Germinal center (tissue), 1 donor: ENCODE results near the gene CNTNAP4.

Experiments used
- DNase-seq: peaks from one replicate; pipeline ENCODE4 v3.0.0; 2012; ENCODE audit warnings: mixed read lengths, low spot score

The CNTNAP4 gene

DNA sequence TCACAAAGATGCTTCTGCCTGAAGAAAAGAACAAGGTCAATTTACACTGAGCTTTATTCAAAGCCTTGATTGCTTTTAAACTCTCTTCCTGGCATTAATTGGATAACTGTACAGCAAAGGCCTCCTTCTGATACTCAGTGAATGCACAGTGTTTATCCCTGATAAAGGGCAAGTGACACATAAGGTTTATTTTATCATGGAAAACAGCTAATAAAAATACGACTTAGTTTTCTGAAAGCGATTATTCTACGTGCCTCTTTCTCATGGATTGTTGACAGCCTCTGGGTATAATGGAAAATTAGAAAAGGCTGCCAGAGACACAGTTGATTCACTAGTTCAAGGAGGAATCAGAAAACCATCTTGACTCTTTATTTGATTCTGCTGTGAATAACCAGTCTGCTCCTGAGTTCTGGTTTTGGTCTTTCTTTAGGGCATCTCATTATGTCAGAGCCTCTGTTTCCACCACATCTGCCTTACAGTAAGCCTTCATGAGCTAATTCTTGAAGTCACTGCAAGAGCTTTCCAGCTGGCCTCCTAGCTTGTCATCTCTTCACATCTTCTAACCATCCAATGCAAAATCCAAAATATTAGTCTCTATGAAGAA, 212.9 kb downstream of the CNTNAP4 start:
- DNase-seq = no peak

DNA sequence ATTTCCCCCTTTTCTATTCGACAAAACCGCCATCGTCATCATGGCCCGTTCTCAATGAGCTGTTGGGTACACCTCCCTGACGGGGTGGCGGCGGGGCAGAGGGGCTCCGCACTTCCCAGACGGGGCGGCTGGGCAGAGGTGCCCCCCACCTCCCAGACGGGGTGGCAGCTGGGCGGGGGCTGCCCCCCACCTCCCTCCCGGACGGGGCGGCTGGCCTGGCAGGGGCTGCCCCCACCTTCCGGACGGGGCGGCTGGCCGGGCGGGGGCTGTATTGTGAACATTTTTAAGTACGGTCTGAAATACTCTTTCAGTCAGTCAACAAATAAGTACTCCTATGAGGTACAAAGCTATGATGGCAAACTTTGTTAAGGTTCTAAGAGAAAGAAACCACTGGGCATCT, 222.8 kb downstream of the CNTNAP4 start:
- DNase-seq = no peak

DNA sequence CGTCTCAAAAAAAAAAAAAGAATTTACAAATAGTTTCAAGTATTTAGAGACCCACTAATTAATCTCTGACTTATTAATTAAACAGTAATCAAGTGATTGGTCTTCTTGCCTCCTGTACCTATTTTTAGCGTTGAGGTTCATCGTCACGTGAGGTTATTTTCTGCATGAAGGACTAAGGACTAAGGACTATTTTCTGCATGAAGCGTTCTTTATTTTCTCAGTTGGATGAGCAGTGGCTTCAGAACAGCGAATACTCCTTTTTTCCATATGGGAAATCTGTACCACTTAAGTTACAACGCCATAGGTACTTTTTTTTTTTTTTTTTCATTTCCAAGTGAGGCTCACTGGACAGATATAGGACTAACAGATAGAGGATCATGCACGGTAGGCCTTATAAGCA, 224.9 kb downstream of the CNTNAP4 start:
- no peak for DNase-seq

DNA sequence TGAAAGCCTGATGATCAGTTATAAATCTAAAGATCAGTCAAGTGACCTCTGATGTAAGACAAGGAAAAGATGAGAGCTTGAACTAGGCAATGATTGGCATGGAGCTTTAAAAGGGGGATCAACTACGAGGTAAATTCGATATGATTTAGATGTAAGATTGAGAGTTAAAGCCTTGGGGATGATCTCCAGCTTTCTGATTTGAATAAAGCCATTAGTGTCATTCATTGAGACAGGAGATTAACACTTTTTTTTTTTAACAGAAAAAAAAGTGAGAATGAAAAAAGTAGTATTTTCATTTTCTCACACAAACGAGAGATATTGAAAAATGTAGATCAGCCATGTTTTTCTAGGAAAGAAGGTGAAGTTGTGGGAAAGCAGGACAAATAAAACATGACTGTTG, 225.4 kb downstream of the CNTNAP4 start:
- DNase-seq = no peak

DNA sequence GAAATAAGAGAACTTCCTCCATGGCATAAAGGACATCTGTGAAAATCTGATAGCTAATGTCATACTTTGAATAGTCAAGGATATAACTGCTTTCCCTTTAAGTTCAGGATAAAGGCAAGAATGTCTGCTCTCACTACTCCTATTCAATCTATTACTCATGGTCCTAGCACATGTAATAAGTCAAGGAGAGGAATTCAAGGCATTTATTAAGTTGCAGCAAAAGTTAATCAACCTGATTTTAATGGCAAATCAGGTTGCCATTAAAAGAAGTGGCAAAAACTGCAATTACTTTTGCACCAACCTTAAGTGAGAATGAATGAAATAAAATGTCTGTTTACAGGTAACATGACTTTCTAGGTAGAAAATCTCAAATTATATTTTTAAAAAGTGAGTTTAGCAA, 225.9 kb downstream of the CNTNAP4 start:
- no peak for DNase-seq

DNA sequence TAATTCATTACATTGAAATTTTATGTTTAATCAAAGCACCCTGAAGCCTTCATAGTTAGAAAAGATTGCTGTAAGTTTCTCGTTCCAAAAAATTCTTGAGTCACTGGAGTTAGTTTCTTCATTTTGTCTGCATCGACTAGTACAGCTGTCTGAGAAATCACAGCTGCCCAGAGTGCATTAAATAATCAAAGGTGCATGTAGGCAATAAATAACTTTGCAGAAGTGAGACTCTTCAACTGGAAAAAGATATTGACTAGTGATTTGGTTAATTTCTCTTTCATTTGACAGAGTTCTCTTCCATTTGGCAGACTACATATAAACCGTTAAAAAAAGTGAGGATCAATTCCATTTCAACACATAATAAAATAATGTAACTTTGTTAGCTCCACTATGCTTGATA, 234.0 kb downstream of the CNTNAP4 start:
- DNase-seq = no peak

DNA sequence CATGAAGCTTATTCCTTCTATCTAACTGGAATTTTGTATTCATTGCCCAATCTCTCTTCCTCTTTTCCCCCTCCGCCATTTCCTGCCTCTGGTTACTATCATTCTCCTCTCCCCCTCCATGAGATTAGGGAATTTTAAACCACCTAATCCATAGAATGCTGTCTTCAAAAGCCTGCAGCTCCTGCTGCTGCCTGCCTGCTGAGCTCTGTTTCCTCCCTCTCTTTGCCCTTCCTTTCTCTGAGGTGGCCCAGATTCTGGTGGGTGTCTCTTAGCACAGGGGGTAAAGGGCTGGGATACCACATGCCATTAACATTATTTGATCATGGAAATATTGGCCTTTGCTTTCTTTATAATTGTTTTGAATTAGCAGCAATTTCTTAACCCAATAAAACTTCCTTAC, 241.6 kb downstream of the CNTNAP4 start:
- DNase-seq = no peak

DNA sequence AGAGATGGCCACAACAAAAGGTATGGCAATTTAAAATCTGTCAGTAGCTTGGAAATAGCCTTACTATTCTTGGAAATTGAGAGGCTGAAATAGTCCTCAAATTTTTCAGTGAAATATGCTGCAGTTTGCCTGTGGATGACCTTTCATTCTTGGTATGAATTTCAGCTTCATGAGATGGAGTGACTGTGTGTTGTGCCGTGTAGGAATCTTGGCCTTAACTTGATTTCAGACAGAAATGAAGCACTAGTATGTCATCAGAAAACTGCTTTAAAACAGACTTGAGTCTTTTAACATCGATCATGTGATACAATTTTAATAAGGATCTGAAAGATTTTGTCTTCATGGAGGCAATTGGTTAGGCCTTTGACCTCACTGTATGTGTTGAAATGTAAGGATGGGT, 247.2 kb downstream of the CNTNAP4 start:
- DNase-seq = no peak

DNA sequence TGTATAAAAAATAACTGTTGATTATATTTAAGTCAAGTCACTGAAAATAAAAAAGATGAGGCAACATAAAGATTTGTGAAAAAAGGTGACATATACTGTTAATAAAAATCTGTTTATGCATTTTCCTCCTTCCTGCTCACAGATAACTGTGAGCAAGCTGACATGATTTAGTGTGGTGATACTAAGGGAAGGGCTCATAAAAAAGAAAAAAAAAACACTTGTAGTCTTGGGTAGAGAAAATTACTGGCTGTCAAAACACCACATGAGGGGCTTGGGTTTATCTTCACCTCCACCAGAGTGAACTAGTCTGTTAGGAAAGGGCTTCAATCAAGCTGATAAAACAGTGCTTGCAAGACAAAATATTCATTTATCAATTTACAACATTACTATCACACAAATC, 247.6 kb downstream of the CNTNAP4 start:
- DNase-seq = no peak

DNA sequence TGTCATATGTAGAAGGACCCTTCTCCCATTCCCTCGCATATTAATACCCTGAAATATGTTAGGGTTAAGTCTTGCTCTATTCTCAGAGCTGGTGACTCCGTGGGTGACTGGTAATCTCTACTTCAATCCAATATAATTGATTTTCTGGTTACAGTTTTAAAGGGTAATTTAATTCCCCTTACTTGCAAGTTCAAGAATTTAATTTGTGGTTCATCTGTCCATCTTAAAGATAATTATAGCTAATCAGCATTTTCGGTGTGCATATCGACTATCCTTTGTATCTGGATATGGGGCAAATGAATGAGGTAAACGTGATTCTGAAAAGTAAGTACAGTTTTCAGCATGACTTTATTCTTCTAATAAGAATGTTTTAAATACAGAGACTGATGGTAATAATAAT, 250.0 kb downstream of the CNTNAP4 start:
- no peak for DNase-seq

DNA sequence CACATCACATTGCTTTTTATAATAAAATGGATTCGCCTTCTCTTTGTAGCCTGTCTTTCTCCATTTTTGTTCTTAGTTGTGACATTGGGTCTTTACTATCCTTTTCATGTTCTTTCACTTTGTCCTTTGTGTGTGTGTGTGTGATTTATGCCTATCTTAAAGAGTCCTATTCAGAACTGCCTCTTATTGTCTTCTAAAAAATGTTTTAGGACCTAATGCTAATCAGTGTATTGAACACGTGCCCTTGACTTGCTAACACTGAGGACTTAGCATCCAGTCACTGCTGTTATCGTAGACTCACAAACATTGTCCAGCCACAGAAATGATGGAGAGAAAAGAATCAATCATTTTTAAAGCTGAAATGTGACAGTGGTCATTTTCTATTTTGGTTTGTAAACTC, 251.9 kb downstream of the CNTNAP4 start:
- no peak for DNase-seq

DNA sequence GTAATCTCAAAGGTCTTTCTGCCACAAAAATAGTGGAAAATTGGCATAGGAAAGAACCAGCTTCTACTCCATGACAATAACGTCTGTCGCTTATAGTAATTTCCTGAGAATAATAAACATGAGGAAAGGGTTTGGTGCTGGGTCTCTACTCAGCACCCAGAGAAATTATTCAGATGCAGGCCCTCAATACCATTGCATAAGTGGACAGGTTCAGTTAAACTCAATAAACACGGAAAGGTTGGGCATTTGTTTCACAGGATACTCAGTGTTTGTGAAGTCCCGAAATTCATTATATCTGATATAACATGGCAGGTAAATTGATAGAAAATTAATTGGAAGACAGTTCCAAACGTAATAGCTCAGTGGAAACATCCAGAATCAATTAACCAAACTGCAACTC, 254.0 kb downstream of the CNTNAP4 start:
- no peak for DNase-seq

DNA sequence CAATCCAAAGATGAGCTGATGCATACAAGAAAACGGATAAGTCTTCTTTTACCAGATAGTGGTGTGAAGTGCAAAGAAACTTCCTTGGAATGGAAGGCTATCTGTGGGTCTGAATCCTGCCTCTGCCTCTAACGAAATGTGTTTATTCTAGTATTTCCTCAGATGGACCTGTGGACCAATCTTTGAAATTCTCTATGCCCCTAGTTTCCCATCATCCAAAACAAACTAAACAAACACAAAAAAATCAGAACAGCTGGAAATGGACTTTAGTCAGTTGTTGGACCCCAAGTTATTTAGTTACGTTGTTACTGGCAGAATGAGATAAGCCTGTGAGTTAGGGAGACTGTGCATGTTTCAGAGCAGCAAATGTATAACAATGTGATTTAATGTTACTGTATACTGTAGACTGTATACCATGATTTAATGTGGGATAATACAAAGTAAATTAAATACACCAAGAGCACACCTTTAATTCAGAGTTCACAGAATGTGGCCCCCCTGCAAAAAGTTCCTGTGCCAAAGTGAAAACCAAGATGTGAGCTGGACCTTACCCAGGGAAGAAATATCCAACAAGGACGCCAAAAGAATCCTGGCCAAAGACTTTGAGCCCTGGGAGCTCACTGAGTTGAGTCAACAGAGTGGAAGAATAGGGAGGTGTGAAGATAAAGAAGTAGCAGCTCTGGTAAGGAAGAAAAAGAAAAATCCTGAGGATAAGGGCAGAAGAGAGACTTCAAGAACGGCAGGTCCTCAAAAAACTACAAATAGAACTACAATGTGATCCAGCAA, 255.2 kb downstream of the CNTNAP4 start:
- no peak for DNase-seq

DNA sequence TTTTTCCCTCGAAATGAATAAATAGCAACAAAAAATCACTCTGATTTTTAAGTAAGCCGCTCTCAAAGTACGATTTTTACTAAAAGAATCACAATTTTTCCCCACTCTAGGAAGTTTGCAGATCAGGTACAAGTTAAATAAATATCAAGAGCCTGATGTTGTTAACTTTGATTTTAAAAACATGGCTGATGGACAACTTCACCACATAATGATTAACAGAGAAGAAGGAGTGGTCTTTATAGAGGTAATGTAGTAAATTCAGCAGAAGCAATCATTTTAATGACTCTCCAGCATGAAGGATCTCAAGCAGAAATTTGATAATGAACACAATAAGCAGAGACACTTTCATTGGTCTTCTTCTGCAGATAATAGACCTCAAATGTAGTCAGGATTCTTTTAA, 262.4 kb downstream of the CNTNAP4 start:
- DNase-seq = no peak

DNA sequence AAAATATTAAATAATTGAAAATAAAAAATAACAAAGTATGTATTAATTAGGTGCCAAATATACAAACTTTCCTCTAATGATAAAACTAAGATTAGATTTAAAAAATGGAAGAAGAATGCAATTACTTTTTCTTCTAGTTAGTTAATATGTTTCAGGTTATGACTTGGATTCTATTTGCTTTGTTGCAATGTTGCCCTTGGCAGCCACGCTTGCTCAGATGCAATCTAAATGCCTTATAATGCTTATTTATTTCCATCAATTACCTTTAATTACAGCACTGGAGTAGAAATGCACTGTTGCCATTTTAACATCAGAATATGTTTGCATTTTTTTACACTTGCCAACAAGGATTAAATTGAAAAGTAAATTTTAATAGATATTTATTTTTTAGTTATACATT, 263.9 kb downstream of the CNTNAP4 start:
- no peak for DNase-seq

DNA sequence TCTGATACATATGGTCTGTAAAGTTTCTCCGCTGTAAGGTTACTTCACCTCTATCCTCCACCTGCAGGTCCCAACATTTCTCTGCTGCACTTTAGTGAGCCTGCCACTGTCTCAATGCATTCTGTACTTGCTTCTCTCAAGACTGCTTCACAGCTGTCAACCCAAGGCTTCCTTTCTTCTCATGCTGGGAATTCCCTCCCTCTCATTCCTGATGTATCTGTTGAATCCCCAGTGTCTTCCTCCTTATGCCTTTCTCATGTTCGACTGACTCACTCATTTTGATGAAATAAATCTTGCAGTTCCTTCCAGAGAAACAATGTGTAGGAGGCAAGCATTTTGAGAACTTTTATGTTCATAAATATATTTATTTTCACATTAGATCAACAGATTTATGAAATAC, 288.3 kb downstream of the CNTNAP4 start:
- no peak for DNase-seq

DNA sequence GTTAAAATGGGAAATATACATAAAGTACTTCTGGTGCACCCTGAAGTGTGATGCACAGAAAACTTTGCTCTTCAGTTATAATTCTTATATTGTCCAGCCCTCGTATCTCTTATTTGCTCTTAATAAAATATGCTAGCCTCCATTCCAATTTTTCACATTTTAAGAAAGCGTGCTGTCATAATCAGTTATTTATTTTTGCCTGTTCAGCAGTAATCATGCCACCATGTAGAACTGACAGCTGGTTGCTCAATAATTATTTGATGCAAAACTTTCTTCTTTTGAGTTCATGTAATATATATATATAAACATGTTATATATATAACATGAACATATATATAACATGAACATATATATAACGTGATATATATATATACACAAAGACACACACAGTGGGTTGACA, 294.6 kb downstream of the CNTNAP4 start:
- no peak for DNase-seq

DNA sequence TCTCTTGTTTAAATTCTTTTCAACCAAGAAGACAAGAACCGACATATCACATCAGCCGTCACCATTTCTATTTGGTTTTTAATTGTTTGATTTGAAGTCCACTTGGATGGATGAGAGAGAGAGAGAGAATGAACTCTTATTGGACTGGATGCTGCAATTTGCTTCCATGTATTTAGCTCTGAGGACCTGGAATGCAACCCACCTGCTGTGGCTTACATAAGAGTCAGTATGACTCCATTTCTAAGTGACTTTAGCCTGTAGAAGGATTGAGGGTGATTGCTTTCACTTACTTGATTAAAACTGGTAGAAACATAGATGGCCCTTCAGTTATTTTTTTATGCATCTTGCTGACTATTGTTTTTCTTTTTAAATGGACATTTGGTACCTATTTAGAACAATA, 296.1 kb downstream of the CNTNAP4 start:
- DNase-seq = no peak

DNA sequence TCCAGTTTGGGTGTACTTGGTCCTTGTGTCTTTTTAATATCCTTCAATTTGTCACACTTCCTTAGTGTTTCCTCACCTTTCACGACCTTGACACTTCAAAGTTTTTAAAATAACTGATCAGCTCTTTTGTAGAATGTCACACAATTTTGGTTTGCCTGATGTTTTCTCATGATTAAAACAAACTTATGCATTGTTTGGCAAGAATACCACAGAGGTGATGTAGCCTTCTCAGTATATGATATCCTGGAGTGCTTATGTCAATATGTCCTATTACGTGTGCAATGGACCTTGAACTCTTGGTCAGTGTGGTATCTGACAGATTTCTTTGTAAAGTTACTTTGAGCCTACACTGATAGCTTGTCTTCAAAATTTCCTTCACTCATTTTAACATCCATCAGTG, 297.4 kb downstream of the CNTNAP4 start:
- DNase-seq = no peak

DNA sequence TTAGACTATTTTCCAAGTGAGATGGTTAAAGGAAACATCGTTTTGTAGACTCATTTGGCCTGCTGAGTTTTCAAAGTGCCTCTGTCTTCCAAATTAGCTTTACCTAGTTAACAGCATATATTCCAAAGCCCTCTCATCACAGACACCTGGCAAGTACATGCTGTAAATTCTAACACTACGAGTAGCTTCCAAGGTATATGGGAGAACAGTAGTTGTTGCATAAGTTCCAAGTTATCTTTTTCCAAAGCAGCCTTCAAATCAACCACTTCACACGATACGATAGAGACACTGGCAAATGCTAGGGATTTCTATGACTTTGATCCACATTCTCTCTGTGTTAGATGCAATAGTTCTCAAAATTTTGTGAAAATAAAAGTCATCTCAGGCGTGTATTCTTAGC, 299.3 kb downstream of the CNTNAP4 start:
- DNase-seq = no peak

DNA sequence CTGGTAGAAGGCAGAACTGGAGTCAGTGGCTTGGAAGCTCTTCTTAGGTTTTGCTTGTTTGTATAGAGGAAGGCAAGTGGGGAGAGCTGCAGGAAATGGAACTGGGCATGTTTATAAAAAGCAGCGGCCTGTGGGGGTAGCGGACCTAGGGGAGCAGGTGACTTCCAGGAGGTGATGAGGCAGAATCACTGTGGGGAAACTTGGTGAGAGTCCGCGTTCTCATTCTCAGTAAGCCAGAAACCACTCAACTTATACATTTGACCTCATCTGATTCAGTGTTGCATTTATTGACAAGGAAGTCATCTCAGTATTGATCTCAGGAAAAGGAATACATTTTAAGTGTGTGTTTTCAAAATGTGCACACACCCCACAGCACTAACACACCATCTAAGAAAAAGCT, 299.8 kb downstream of the CNTNAP4 start:
- no peak for DNase-seq

DNA sequence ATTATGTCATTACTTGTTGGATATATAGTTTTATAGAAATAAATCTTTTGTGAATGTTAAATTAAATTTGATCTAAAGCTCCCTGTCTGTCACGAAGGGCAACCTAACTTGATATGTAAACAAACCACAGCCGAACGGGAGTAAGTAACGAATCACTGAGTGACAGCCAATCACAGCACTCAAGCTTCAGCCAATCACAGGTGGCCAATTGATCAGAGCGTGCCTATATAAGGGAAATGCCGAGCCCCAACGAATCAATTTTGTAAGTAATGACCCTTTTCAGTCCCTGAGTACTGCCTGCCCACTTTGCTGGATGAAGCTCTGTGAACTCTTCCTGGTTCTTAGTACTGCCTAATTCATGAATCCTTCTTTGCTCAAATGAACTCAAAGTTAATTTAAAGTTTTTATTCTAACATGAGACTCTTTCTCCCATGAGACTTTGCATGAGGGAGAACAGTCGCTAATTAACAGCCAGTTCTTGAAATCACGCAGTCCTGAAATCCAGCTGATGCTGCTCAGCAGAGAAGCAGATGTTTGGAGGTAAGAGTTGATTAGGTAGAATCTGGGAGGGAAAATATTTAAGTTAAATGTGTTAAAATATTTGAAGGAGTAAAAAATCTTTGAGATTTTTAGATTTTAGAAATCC, 302.2 kb downstream of the CNTNAP4 start:
- DNase-seq = no peak

DNA sequence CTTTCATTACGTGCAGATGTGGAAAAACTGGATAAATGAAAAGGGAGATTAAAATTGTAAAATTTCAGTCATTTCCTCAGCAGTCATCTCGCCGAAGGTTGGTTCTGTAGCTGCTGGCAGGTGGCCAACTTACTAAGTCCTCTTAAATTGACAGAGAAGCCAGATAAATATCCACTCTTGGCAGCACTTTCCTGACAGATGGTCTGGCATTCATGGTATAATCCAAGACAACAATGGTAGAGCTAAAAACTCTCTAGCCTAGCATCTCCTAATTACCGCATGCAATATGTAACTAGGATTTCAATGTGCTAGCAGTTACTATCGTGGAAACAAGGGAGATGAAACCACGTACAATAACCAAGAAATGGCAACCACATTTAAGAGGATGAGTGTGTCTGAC, 306.3 kb downstream of the CNTNAP4 start:
- DNase-seq = no peak

DNA sequence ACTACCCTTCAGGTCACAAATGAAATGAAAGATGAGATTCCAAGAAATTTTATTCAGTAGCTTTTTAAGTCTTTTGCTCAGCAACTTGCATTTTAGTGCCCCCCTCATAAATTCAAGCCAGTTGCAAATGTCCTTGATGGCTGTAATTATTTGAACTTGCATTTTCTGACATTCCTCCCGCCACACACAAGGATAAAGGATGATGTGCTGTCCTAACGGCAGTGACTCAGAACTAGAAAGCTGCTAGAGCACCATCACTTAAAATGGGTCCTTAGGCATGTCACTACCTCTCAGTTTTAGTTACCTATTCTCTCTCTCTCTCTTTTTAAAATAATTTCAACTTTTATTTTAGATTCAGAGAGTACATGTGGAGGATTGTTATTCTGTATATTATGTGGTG, 306.7 kb downstream of the CNTNAP4 start:
- DNase-seq = no peak
